Smooth muscle cell (in vitro differentiated cells): Measurements from ENCODE around the gene RCAN1. TPM values are rescaled to one million over a fixed set of nuclear protein-coding genes. Genes with fewer than 3 reads are reported as not detected.
"Not testable (repeated sequence)": the region's sequence is repeated elsewhere in the genome, so short reads cannot be mapped to it uniquely, and the experiment has no call there.

Experiments
- DNase-seq: peaks from one replicate; lab custom pipeline; 2025; ENCODE audit not compliant: unreplicated experiment; lab: John Stamatoyannopoulos, UW
- H2AFZ ChIP-seq: fragments of 200-600 bp; sonication (generic); 2 replicates; pipeline ENCODE4 v1.6.0; 2016; ENCODE audit warnings: antibody characterized with exemption, low read depth, mild to moderate bottlenecking
- H3F3A ChIP-seq: fragments of 200-600 bp; sonication (generic); 2 replicates; pipeline ENCODE4 v1.6.0; 2017; ENCODE audit warnings: antibody characterized with exemption, low read depth
- H3K27ac ChIP-seq: fragments of 200-600 bp; sonication (generic); 2 replicates; pipeline ENCODE4 v1.5.1; 2016; ENCODE audit warnings: low read depth, mild to moderate bottlenecking
- H3K27me3 ChIP-seq: fragments of 200-600 bp; sonication (generic); 2 replicates; pipeline ENCODE4 v1.6.1; 2016; ENCODE audit warnings: low read depth, mild to moderate bottlenecking
- H3K36me3 ChIP-seq: fragments of 200-600 bp; sonication (generic); 2 replicates; pipeline ENCODE4 v1.5.1; 2016; ENCODE audit warnings: low read depth
- H3K4me1 ChIP-seq: fragments of 200-600 bp; sonication (generic); 2 replicates; pipeline ENCODE4 v1.5.1; 2016; ENCODE audit warnings: low read depth
- H3K4me2 ChIP-seq: fragments of 200-600 bp; sonication (generic); 2 replicates; pipeline ENCODE4 v1.6.0; 2016; ENCODE audit warnings: mild to moderate bottlenecking
- H3K4me3 ChIP-seq: fragments of 200-600 bp; sonication (generic); 2 replicates; pipeline ENCODE4 v1.5.1; 2016; ENCODE audit warnings: mild to moderate bottlenecking
- H3K79me2 ChIP-seq: fragments of 200-600 bp; sonication (generic); 2 replicates; pipeline ENCODE4 v1.6.0; 2016; ENCODE audit warnings: low read depth, mild to moderate bottlenecking
- H3K9ac ChIP-seq: fragments of 200-600 bp; sonication (generic); 2 replicates; pipeline ENCODE4 v1.6.0; 2016; ENCODE audit warnings: low read depth
- H3K9me3 ChIP-seq: fragments of 200-600 bp; sonication (generic); replicated peaks from 2 replicates; pipeline ENCODE4 v1.5.1; 2016; ENCODE audit warnings: low read depth
- H4K20me1 ChIP-seq: fragments of 200-600 bp; sonication (generic); 2 replicates; pipeline ENCODE4 v1.6.0; 2016; ENCODE audit warnings: low read depth
- CTCF ChIP-seq: fragments of 200-600 bp; sonication (generic); IDR thresholded peaks from 2 replicates; pipeline ENCODE4 v1.5.1; 2017; ENCODE audit warnings: borderline replicate concordance, mild to moderate bottlenecking, antibody characterized with exemption; ENCODE audit not compliant: insufficient read depth, poor library complexity, severe bottlenecking
- WGBS: methylation state at CpG from one replicate; pipeline ENCODE4 v1.1.7; 2016; ENCODE audit warnings: low lambda C conversion rate; 5-methylcytosine and 5-hydroxymethylcytosine counted together
- polyA plus RNA-seq: library from polyadenylated mRNA; unstranded; fragments of >200 nt; fragmentation: Nextera tagmentation; extraction: Ambion mirVana; gene quantifications from 2 replicates; pipeline ENCODE4 v1.2.1, GENCODE V29; 2016
- total RNA-seq: library from RNA; depleted of rRNA; stranded (reverse); fragments of >200 nt; gene quantifications from 2 replicates; pipeline ENCODE4 v1.2.3, GENCODE V29; 2014

Gene RCAN1
- total and polyA plus RNA-seq, 2 experiments from 2014 or later: 77.3 to 155 TPM

GRCh38 chr21:34499116-34499515 lies 115.8 kb downstream of the RCAN1 start:
- Histone ChIP-seq H3K36me3 (no peaks in the 10 kb centered on the region), H4K20me1 (no peaks in the 10 kb centered on the region), H3K27me3 (no peaks in the 10 kb centered on the region), H3K27ac (no peak overlapping the region), H3F3A (no peaks in the 10 kb centered on the region), H3K4me1 (no peaks in the 10 kb centered on the region), H3K9me3 (peaks cover 3% of the 10 kb centered on the region), H3K9ac (no peak overlapping the region), H3K4me2 (no peak overlapping the region), H2AFZ (no peak overlapping the region), H3K79me2 (no peaks in the 10 kb centered on the region), H3K4me3 (no peak overlapping the region)
- DNase-seq: no peak
- WGBS: 81% methylated on average over 4 of the region's 4 CpGs
- TF ChIP-seq CTCF: no peak

GRCh38 chr21:34498623-34499022 lies 116.3 kb downstream of the RCAN1 start:
- H4K20me1 ChIP-seq: no peaks in the 10 kb centered on the region
- H3K4me3 ChIP-seq: no peak overlapping the region
- no peak overlapping the region for H3K4me2 ChIP-seq
- no peak overlapping the region for H3K9ac ChIP-seq
- peaks cover 3% of the 10 kb centered on the region for H3K9me3 ChIP-seq
- no peaks in the 10 kb centered on the region for H3F3A ChIP-seq
- DNase-seq: no peak
- H3K27me3 ChIP-seq: no peaks in the 10 kb centered on the region
- no peak for TF ChIP-seq CTCF
- H2AFZ ChIP-seq: no peak overlapping the region
- no peaks in the 10 kb centered on the region for H3K4me1 ChIP-seq
- H3K27ac ChIP-seq: no peak overlapping the region
- H3K79me2 ChIP-seq: no peaks in the 10 kb centered on the region
- no peaks in the 10 kb centered on the region for H3K36me3 ChIP-seq
- 69% methylated on average over 3 of the region's 3 CpGs for WGBS

- not testable (repeated sequence) for H3K4me2 ChIP-seq, H3K27me3 ChIP-seq, H3F3A ChIP-seq, H4K20me1 ChIP-seq, DNase-seq, H3K27ac ChIP-seq, H3K4me1 ChIP-seq, H3K79me2 ChIP-seq, H3K9ac ChIP-seq, H3K36me3 ChIP-seq, H3K4me3 ChIP-seq, H3K9me3 ChIP-seq, H2AFZ ChIP-seq
- no CpG with 5 or more reads among the region's 5 CpGs for WGBS
Measured at GRCh38 chr21:34483854-34484253, 131.1 kb downstream of the RCAN1 start.

GRCh38 chr21:34483435-34483834 lies 131.5 kb downstream of the RCAN1 start:
- not testable (repeated sequence) for H3K27ac ChIP-seq, H2AFZ ChIP-seq, H3K27me3 ChIP-seq, H3K79me2 ChIP-seq, H4K20me1 ChIP-seq, H3K4me1 ChIP-seq, H3K4me2 ChIP-seq, H3K9me3 ChIP-seq, H3K4me3 ChIP-seq, H3K9ac ChIP-seq, H3F3A ChIP-seq, H3K36me3 ChIP-seq, DNase-seq
- WGBS: no CpG with 5 or more reads among the region's 3 CpGs

- not testable (repeated sequence) for H3F3A ChIP-seq, DNase-seq, H3K9ac ChIP-seq, H3K9me3 ChIP-seq, H3K79me2 ChIP-seq, H3K27me3 ChIP-seq, H3K4me2 ChIP-seq, H3K27ac ChIP-seq, H3K36me3 ChIP-seq, H2AFZ ChIP-seq, H3K4me3 ChIP-seq, H4K20me1 ChIP-seq, H3K4me1 ChIP-seq
- WGBS: no CpG with 5 or more reads among the region's 3 CpGs
Measured at GRCh38 chr21:34467333-34467732, 147.6 kb downstream of the RCAN1 start.

Other genes with a start within 250 kb of the RCAN1 start
- gene SMIM11, start 239.6 kb downstream of the RCAN1 start, total RNA-seq: 3.8 TPM in 1 of 2 replicates, not detected in the other
- 0.57 and 3.2 TPM in 2 replicates for gene SMIM11, start 239.6 kb downstream of the RCAN1 start, polyA plus RNA-seq
- gene SMIM34, start 191.2 kb downstream of the RCAN1 start, total RNA-seq: not detected in 2 replicates
- gene SMIM34, start 191.2 kb downstream of the RCAN1 start, polyA plus RNA-seq: not detected in 2 replicates
- gene KCNE1, start 102.9 kb downstream of the RCAN1 start, total RNA-seq: 1.3 TPM in 1 of 2 replicates, not detected in the other
- 0.16 and 1.2 TPM in 2 replicates for gene KCNE1, start 102.9 kb downstream of the RCAN1 start, polyA plus RNA-seq
- gene CLIC6, start 53.9 kb upstream of the RCAN1 start, total RNA-seq: 0.09 and 0.22 TPM in 2 replicates
- 0.31 TPM in 1 of 2 replicates, not detected in the other for gene CLIC6, start 53.9 kb upstream of the RCAN1 start, polyA plus RNA-seq